ENCODE data around the gene GPANK1. TPM values are rescaled to one million over a fixed set of nuclear protein-coding genes. Genes with fewer than 3 reads are reported as not detected.
A peak's percentile ranks its signal among the peaks of the same experiment; 100 is the strongest.

Gene GPANK1
- total and polyA plus RNA-seq, 9 of the 15 experiments (the other 6 are each of a cell fraction or from before 2014, with no cell fraction given) = 32.2 to 111 (median 46.3) TPM

GRCh38 chr6:31676904-31677303 lies 12.1 kb upstream of the GPANK1 start (continued):
- TF ChIP-seq ATF3 (IDR thresholded peaks at IDR 0.05) (peak; percentile 89), ATF3 (CRISPR knock-in tag; conservative IDR thresholded peaks at IDR 0.05) (no peak), TCF15 (CRISPR knock-in tag; IDR thresholded peaks at IDR 0.05) (0 out of 2 replicates have a peak, but pooled peaks have one; percentile 35), POLR2A (conservative IDR thresholded peaks at IDR 0.05) (no peak), KLF6 (CRISPR knock-in tag; IDR thresholded peaks at IDR 0.05; ENCODE audit: borderline replicate concordance) (no peak), SMAD4 (CRISPR knock-in tag; conservative IDR thresholded peaks at IDR 0.05) (peak; percentile 51), HIVEP1 (CRISPR knock-in tag; IDR thresholded peaks at IDR 0.05) (no peak), FOXA3 (CRISPR knock-in tag; conservative IDR thresholded peaks at IDR 0.05 in 1 of 2, IDR thresholded peaks at IDR 0.05 in 1 of 2) (peak in 1 of 2 experiments; percentile 37; a peak in 1 of 4 replicates), KHSRP (IDR thresholded peaks at IDR 0.05) (peak; percentile 46; the same call in 1 of the 2 replicates), ZNF695 (CRISPR knock-in tag; IDR thresholded peaks at IDR 0.05) (no peak), SP1 (CRISPR knock-in tag; IDR thresholded peaks at IDR 0.05) (no peak), ARID2 (IDR thresholded peaks at IDR 0.05) (0 out of 2 replicates have a peak, but pooled peaks have one; percentile 7), KDM5B (IDR thresholded peaks at IDR 0.05; ENCODE audit: insufficient replicate concordance, low read depth, low read length) (peak; percentile 12), PKNOX1 (IDR thresholded peaks at IDR 0.05) (peak; percentile 96), DEAF1 (CRISPR knock-in tag; IDR thresholded peaks at IDR 0.05) (0 out of 2 replicates have a peak, but pooled peaks have one; percentile 16), RAD51 (IDR thresholded peaks at IDR 0.05; ENCODE audit: borderline replicate concordance, low read depth) (no peak), CREM (IDR thresholded peaks at IDR 0.05; ENCODE audit: low read depth) (peak; percentile 94), MAZ (CRISPR knock-in tag; conservative IDR thresholded peaks at IDR 0.05 in 1 of 2, IDR thresholded peaks at IDR 0.05 in 1 of 2) (0 out of 4 replicates have a peak, but pooled peaks of 1 of the 2 experiments have one; percentile 27), SPI1 (IDR thresholded peaks at IDR 0.05; ENCODE audit: borderline replicate concordance, low read depth, low read length) (peak; percentile 42; the same call in 1 of the 2 replicates), SMARCA4 (IDR thresholded peaks at IDR 0.05) (peak; percentile 55; the same call in 1 of the 2 replicates), ZHX1 (conservative IDR thresholded peaks at IDR 0.05; ENCODE audit: low read length) (no peak), KAT8 (IDR thresholded peaks at IDR 0.05; ENCODE audit: low read depth) (no peak)
